ENCODE results near the gene PTPRK.

The PTPRK gene

GRCh38 chr6:128515550-128516513, 4.6 kb downstream of the PTPRK start:
- no peak for DNase-seq (ENCODE audit: low read depth in 2 of 2)

DNA sequence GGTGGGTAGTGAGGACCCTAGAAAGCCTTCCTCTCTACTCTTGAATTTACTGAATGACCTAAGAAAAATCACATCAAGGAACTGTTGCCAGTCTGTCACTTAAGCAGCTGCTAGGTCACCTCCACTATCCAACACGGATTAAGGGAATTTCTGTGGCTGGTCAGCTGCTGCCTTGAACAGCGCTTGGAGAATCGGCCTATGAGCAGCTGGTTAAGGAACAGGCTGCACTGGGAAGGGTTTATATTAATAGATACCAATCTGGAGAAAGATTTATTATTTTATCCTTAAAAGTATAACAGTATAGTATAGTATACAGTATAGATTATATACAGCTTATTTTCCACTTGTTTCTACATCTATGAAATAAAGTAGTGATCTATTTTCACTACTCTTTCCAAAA, 6.5 kb downstream of the PTPRK start:
- DNase-seq (ENCODE audit: low read depth in 2 of 2): no peak

- DNase-seq (ENCODE audit: low read depth in 2 of 2): no peak
These were observed 8.1 kb downstream of the PTPRK start for GRCh38 chr6:128512296-128512695.

DNA sequence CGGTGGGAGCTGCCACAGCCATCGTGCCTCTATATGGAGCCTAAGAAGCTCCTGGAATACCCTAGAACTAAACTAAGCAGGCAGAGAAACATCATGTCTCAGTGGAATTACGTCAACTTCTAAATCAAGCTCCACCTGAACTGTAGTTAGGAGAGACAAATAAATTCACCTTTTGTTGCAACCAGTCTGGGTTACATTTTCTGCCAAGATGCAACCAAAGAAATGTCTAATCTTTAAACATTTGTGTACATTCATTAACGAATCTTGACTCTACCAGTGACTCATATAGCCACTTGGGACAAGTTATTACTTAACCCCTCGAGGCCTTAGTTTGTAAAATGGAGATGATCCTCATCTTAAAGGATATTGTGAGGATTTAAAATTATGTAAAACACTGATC, 8.9 kb downstream of the PTPRK start:
- no peak for DNase-seq (ENCODE audit: low read depth in 2 of 2)

DNA sequence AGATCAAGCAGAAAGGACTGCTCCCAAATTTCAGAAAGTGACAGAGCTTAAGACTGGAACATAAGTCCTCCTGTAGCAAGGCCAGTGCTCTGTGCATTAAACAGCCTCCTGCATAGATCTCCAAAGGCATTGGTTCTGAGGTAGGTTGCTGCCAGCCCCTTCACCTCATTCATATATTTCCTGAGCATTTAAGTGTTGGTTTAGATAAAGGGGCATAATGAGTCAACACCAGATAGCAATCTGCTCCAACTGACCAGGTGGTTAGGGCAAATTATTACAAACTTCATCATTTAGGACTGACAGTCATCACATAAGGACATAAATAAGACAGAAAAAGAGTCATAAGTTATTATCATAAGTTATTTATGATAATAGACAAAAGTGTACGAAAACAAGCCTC, 10.7 kb downstream of the PTPRK start:
- DNase-seq (ENCODE audit: low read depth in 2 of 2): no peak

DNA sequence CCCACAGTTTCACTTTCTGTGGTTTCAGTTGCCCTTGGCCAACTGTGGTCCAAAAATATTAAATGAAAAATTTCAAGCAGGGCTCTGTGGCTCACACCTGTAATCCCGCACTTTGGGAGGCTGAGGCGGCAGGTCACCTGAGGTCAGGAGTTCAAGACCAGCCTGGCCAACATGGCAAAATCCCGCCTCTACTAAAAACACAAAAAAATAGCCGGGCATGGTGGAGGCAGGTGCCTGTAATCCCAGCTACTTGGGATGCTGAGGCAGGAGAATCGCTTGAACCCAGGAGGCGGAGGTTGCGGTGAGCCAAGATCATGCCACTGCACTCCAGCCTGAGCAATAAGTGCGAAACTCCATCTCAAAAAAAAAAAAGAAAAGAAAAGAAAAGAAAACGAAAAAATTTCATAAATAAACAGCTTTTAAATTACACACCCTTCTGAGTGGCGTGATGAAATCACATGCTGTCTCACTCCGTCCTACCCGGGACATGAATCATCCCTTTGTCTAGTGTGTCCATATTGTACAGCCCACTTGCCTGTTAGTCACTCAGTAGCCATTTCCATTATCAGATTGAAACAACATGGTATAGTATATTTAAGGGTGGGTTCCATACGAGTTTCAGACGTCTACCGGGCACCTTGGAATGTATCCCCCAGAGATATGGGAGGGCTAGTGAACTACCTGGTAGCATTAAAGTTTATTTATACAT, 11.7 kb downstream of the PTPRK start:
- DNase-seq (ENCODE audit: low read depth in 2 of 2): no peak

GRCh38 chr6:128507337-128508310, 12.8 kb downstream of the PTPRK start:
- no peak for DNase-seq (ENCODE audit: low read depth in 2 of 2)

DNA sequence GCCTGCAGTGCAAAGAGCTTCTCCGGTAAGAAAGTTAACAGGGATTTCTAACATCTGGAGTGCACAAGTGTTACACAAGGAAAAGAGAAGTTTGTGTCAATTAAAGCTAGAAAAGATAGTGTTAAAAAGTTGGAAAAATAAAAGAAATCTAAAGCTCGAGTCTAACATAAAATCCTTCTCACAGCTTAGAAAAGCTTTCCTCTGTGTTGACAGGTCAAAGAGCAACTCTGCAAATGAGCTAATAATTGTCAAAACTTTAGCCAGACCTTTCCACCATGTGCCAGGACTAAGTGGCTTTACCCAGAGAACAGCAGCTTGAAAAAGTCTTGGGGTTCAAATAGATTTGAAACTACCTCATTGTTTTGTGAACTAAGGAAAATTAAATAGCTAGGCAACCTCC, 14.8 kb downstream of the PTPRK start:
- no peak for DNase-seq (ENCODE audit: low read depth in 2 of 2)

- DNase-seq (ENCODE audit: low read depth in 2 of 2): no peak
These were observed 16.3 kb downstream of the PTPRK start for GRCh38 chr6:128504003-128504654.

DNA sequence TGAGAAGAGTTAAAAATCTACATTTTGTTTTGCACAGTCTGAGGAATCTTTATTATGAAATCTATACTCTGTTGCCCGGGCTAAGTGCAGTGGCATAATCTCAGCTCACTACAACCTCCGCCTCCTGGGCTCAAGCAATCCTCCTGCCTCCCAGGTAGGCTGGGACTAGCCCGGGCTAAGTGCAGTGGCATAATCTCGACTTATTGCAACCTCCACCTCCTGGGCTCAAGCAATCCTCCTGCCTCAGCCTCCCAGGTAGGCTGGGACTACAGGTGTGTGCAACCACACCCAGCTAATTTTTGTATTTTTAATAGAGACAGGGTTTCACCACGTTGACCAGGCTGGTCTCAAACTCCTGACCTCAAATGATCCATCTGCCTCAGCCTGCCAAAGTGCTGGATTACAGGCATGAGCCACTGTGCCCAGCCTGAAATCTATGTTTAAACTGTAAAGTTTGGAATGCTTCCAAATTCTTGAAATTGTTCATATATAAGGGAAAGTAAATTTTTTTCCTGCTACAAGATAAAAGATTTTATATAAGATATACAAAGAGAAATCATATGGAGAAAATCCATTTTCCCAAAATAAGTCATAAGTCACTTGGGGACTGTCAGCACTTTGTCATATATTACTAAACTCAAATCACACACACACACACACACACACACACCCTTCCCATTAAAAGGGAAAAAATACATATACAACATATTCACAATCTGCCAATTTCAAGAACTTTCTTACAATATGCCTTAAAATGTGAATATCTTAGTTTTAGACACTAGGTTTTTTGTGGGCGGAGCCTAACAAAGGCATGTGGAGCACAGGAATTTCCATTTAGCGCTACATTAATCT, 19.4 kb downstream of the PTPRK start:
- DNase-seq (ENCODE audit: low read depth in 2 of 2): no peak

GRCh38 chr6:128500014-128500413, 20.4 kb downstream of the PTPRK start:
- DNase-seq (ENCODE audit: low read depth in 2 of 2): no peak

- no peak for DNase-seq (ENCODE audit: low read depth in 2 of 2)
These were observed 21.2 kb downstream of the PTPRK start for GRCh38 chr6:128499079-128499731.

DNA sequence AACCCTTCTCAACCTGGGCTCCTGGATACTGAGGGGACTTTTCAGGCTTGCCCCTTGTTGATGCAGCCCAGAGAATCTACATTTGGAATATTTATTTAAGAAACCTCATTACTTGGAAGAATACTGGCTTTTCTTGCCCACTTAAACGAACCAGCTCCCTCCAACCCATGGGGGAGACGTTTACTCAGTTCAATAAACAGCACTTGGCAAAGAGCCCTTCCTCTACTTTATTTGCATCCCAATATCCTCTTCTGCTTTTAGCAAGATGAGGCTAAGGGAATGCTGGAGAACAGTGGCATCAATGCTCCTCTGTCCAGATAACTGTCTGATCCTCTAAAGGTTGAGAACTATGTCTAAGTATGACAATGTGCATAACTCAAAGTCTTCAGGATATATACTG, 22.2 kb downstream of the PTPRK start:
- DNase-seq (ENCODE audit: low read depth in 2 of 2): no peak

GRCh38 chr6:128495536-128496333, 24.7 kb downstream of the PTPRK start:
- DNase-seq (ENCODE audit: low read depth in 2 of 2): no peak

DNA sequence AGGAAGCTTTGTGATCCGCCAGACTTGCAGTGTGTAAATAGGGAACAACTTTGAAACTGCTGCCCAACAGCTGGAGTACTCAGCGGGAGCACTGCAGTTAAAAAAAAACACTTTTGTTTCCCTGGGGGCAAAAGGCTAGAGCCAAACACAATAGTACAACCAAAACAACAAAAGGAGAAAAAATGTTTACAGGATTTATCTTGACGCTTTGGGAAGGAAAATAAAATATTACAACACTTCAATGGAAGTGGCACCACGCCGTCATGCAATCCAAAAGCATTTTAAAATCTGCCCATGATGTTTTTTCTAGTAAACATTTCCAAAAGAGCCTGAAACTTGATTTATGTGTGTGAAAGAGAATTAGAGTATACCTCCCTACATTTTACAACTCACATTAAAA, 26.0 kb downstream of the PTPRK start:
- no peak for DNase-seq (ENCODE audit: low read depth in 2 of 2)

DNA sequence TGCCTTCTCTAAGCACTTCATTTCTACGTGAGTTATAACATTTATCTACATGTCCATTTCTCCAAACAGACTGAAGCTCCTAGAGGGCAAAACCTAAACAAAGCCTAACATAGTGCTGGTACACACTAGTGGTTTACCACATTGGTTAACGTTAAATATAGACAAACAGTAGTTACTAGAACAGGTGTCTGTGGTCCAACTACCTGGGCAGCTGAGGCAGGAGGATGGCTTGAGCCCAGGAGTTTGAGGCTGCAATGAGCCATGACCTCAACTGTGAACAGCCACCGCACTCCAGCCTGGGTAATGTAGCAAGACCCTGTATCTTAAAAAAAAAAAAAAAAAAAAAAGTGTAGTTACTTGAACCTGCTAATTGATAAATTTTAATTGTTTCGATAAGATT, 26.5 kb downstream of the PTPRK start:
- DNase-seq (ENCODE audit: low read depth in 2 of 2): no peak

- no peak for DNase-seq (ENCODE audit: low read depth in 2 of 2)
These were observed 28.0 kb downstream of the PTPRK start for GRCh38 chr6:128492386-128492785.

DNA sequence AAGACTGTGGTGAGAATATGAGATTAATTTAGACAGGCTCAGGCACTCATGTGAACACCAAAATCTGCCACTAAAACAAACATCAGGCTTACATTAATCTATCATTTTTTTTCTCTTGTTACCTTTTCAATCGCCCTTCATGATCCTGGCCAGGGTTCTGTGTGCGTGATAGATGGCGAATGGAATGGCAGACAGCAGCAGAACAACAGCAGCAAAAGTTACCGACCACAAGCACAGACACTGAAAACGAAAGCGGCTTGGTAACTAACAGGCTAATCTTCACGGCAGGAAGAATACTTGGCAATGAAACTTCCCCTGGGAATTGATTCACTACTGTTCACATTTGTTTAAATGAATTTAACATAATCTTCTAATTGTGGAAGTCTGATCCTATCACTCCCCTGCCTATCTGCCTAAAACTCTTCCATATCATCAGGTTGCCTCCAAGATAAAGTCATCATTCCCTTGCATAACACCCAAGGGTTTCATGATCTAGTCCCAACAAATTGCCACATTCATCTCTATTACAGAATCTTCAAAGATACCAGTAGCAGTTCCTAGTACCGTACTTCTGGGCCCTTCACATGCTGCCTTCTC, 28.7 kb downstream of the PTPRK start:
- no peak for DNase-seq (ENCODE audit: low read depth in 2 of 2)
